8988T (cell line): ENCODE results near the gene PLXNB2.

Experiments used
- DNase-seq: peaks from one replicate; pipeline ENCODE4 v3.0.0; 2011

PLXNB2 gene

GRCh38 chr22:50250249-50250554, 57.2 kb downstream of the PLXNB2 start:
- DNase-seq: no peak

DNA sequence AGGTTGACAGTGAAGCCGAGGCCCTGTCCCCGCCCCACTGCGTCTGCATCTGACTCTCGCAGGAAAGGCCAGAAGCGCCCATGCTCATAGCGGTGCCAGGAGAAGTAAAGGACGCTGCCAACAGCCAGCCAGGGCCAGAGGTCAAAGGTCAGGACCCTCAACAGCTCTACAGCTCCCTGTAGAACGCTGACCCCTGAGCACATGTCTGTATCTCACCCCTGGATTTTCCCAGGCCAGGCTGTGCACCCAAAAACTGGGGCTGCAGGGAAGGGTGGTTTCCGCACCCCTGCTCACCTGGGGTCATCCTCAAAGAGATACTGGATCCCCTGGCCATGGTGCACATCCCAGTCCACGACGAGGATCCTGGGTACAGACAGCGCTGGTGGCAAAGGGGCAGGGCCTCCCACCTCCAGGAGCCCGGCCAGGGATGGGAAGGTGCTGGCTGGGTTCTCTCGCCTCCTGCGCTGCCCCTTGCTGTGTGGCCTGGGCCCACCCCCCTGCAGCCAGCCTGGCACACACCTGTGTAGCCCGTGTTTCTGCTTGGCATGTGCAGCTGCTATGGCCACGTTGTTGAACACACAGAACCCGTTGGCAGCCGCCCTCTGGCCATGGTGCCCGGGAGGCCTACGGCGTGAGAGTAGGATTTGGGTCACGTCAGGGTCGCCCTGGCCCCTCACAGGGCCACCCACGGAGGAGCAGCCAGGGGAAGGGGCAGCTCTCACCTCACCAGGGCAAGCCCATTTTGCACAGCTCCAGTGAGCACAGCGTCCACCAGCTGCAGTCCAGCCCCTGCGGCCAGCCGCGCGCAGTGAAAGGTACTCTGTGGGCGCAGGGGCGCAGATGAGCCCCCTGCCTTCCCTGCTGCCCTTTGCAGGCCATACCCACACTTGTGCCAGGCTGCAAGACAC, 57.9 kb downstream of the PLXNB2 start:
- DNase-seq: no peak

DNA sequence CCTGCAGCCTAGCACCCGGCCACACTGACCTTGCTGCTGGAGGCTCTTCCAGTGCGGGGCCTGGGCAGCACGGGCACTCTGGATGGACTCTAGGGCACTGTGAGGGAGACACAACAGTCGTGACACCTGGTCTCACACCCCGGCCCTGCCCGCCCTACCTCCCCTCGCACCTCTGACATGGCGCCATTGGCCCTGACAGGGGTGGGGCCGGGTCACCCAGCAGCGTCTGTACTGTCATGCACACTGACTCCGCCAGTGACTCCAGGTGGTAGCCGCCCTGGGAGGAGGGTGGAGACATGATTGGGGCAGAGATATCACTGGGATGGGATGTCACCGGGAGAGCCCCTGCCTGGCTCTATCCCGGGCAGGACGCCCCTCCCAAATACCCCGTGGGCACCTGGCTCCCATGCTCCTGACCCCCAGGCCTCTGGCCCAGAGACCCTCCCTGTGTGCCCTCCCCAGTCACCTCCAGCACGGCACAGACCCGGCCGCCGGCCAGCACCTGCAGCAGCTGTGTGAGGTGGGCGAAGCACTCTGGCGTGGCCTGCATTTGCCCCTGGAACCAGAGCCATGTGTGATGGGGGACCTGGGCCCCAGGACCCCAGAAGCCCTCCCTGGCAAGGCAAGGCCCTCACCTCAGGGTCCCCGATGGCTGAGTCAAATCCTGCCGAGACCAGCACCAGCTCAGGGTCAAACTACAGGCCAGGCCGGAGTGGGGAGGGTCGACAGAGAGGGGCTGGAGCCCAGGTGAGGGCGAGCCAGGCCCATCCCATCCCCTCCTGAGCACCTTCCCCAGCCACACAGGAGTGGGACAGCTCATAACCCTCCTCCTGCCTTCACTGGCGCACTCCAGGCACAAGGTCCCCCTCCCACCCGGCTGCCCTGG, 59.0 kb downstream of the PLXNB2 start:
- DNase-seq: no peak

DNA sequence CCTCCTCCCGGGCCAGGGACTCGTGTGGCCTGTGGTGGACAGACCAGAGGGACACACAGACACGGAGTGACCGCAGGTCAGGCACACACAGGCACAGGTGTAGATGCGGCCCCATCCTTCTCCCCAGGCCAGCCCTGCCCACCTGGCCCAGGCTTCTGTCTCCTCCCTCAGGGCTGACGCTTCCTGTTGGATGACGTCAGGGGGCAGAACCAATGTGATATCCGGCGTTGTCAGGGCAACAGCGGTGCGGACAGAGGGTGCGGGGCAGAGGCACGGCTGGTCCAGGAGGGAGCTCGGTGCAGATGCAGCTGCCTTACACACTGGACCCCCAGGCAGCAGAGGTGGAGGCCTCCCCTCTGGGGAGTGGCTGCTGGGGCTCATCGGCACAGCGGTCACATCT, 59.7 kb downstream of the PLXNB2 start:
- no peak for DNase-seq

GRCh38 chr22:50246242-50247175, 60.9 kb downstream of the PLXNB2 start:
- DNase-seq: no peak

- no peak for DNase-seq
Observed at GRCh38 chr22:50245214-50246072, 62.0 kb downstream of the PLXNB2 start.

GRCh38 chr22:50244420-50245213, 62.8 kb downstream of the PLXNB2 start, which contains the start of gene TUBGCP6:
Gene TUBGCP6 (minus strand): TSS chr22:50245023. CDS start chr22:50244459, 564 bp downstream.
- DNase-seq: peak; percentile 74

GRCh38 chr22:50243685-50244419, 63.6 kb downstream of the PLXNB2 start:
- no peak for DNase-seq

GRCh38 chr22:50242406-50242949, 65.0 kb downstream of the PLXNB2 start:
- DNase-seq: no peak

- DNase-seq: no peak
Observed at GRCh38 chr22:50238755-50239154, 68.7 kb downstream of the PLXNB2 start.

- no peak for DNase-seq
Observed at GRCh38 chr22:50236731-50237409, 70.6 kb downstream of the PLXNB2 start.

DNA sequence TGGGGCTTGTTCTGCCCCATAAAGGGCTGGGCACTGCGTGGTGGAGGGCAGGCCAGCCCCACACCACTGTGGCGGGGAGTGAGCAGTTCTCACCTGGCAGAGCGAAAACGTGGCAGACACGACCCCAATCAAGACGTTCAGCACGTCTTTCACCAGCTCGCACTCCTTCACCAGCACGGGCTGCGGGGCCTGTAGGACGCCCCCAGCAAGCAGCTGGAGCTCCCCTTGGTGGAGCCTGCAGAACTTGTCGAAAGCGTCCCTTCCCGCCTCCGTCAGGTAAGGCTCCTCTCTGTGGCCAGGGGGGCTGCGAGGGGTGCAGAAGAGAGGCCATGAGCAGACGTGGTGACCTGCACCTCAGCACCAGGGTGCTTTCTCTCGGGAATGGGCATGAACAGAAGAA, 74.2 kb downstream of the PLXNB2 start:
- DNase-seq: no peak

DNA sequence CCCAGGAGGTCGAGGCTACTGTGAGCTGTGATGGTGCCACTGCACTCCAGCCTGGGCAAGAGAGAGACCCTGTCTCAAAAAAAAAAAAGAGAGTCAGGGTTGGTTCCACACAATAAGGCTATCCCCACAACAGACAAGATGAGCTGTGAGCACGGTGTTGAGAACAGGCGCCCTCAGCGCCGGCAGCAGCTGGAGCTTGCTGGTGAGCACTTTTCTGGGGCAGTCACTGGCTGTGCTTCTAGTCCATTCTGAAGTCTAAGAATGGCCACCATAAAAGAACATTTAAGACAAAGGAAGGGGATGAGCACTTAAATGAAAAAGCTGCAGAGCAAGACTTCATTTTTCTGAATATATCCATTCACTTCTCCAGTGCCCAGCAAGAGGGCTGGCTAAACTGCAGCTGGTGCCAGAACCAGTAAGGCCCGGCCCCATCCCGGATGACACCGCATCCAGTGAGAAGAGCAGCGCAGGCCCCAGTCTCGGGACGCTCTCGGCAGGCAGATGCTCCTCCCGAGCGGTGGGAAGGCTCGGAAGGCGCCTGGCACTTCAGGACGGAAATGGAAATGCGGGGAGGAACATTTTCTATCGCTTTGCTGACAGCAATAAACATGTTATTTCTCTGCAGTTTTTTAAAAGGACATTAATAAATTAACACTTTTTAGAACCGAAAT, 74.8 kb downstream of the PLXNB2 start:
- DNase-seq: no peak

DNA sequence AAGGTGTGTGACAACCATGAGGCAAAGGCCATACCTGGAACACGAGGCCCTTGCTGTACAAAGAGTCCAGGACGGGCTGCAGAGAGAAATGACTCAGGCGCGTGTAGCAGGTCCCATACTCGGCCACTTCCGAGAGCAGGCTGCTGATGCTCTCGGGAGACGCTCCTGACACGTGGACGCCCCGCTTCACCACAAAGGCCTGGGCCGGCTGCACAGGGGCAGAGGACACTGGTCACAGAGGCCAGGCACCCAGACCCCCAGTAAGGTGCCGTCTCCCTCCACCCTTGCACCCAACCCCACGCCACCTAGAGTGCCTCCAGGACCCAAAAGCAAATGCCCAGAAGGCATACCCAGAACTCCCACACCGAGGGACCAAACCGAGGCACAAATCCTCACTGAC, 78.1 kb downstream of the PLXNB2 start:
- no peak for DNase-seq

- no peak for DNase-seq
Observed at GRCh38 chr22:50228366-50228765, 79.1 kb downstream of the PLXNB2 start.

DNA sequence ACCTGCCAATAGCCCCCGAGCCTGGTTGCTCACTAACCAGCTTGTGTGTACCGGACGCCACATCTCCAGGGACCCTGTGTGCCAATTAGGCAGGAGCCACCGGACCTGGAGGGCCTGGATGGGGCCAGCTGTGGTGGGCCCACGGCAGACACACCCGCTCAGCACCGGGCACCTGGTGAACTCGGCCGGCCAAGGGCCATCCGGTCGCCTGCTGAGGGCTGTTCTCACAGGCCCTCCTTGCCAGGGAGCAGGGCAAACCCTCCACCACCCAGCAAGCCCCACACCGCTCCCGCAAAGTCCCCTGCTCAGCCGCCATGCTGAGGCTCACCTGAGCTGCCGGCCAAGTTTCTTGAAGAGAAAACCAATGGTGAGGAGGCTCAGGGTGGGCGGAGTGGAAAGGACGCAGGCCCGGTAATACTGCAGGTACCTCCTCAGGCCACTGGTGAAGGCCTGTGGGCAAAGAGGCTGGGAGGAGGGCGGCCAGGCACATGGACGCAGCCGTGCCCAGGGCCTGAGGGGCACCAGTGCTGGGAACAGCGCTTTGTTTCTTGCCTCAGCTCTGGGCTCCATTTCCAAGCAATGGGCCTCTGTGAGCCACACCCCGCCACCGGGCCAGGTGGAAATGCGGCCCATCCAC, 79.7 kb downstream of the PLXNB2 start:
- DNase-seq: no peak

DNA sequence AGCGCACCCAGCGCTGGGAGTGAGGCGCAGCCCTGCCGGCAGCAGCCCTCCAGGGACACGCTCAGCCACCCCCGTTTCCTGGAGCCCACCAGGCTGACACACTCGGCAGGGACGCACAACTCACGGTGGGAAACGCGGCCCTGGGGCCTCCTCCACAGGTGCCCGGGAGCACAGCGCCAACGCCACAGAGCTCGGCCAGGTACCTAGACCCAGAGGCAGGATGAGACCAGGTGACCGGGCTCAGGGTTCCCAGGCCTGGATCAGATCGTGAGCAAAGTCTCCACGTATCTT, 80.6 kb downstream of the PLXNB2 start:
- no peak for DNase-seq
